ENCODE measurements around the gene NKX2-4.

GRCh38 chr20:21437248-21437647 is 39.9 kb upstream of the NKX2-4 start:
- TF ChIP-seq POLR2A (IDR thresholded peaks at IDR 0.05) (no peak), CTCF (IDR thresholded peaks at IDR 0.05) (no peak)
